Measurements from ENCODE around the gene PBLD. TPM values are rescaled to one million over a fixed set of nuclear protein-coding genes. Genes with fewer than 3 reads are reported as not detected.

Gene PBLD
- total RNA-seq, 2 donors from 2014 or later, result 2.7 to 4.5 TPM

- Histone ChIP-seq H3K4me3 (no peak overlapping the region), H3K27me3 (no peaks in the 10 kb centered on the region), H3K4me1 (no peaks in the 10 kb centered on the region), H3K36me3 (no peaks in the 10 kb centered on the region), H3K27ac (no peak overlapping the region), H3K9me3 (no peaks in the 10 kb centered on the region)
- no peak for DNase-seq (ENCODE audit: low spot score)
- TF ChIP-seq CTCF (IDR thresholded peaks at IDR 0.05), result no peak
Observed at GRCh38 chr10:68239069-68239468, 93.7 kb downstream of the PBLD start.

- DNase-seq (ENCODE audit: low spot score), result no peak
- Histone ChIP-seq H3K27me3 (no peaks in the 10 kb centered on the region), H3K36me3 (no peaks in the 10 kb centered on the region), H3K9me3 (no peaks in the 10 kb centered on the region), H3K27ac (no peak overlapping the region), H3K4me3 (no peak overlapping the region), H3K4me1 (no peaks in the 10 kb centered on the region)
- TF ChIP-seq CTCF (IDR thresholded peaks at IDR 0.05), result no peak
Observed at GRCh38 chr10:68238371-68238770, 94.4 kb downstream of the PBLD start.

GRCh38 chr10:68237173-68237572 is 95.6 kb downstream of the PBLD start:
- H3K9me3 ChIP-seq, result no peaks in the 10 kb centered on the region
- no peak for TF ChIP-seq CTCF (IDR thresholded peaks at IDR 0.05)

GRCh38 chr10:68235581-68235980 is 97.1 kb downstream of the PBLD start:
- H3K9me3 ChIP-seq, result no peaks in the 10 kb centered on the region
- H3K36me3 ChIP-seq, result no peaks in the 10 kb centered on the region
- no peak for DNase-seq (ENCODE audit: low spot score)
- no peak overlapping the region for H3K4me3 ChIP-seq
- H3K4me1 ChIP-seq, result peaks cover 0 to 5% of the 10 kb centered on the region in 2 donors
- no peak for TF ChIP-seq CTCF (IDR thresholded peaks at IDR 0.05)
- no peak overlapping the region for H3K27ac ChIP-seq
- no peaks in the 10 kb centered on the region for H3K27me3 ChIP-seq

More at GRCh38 chr10:68237173-68237572, 95.6 kb downstream of the PBLD start:
- Histone ChIP-seq H3K27ac (no peak overlapping the region), H3K4me3 (no peak overlapping the region), H3K4me1 (no peaks in the 10 kb centered on the region), H3K27me3 (no peaks in the 10 kb centered on the region), H3K36me3 (no peaks in the 10 kb centered on the region)
- no peak for DNase-seq (ENCODE audit: low spot score)

GRCh38 chr10:68235111-68235510 is 97.6 kb downstream of the PBLD start:
- H3K27me3 ChIP-seq, result no peaks in the 10 kb centered on the region
- H3K36me3 ChIP-seq, result no peaks in the 10 kb centered on the region
- H3K27ac ChIP-seq, result no peak overlapping the region
- TF ChIP-seq CTCF (IDR thresholded peaks at IDR 0.05), result no peak
- DNase-seq (ENCODE audit: low spot score), result no peak
- no peak overlapping the region for H3K4me3 ChIP-seq
- H3K4me1 ChIP-seq, result peaks cover 0 to 6% of the 10 kb centered on the region in 2 donors
- no peaks in the 10 kb centered on the region for H3K9me3 ChIP-seq

- H3K36me3 ChIP-seq, result no peaks in the 10 kb centered on the region
- DNase-seq (ENCODE audit: low spot score), result no peak
- TF ChIP-seq CTCF (IDR thresholded peaks at IDR 0.05), result no peak
Observed at GRCh38 chr10:68233046-68233445, 99.7 kb downstream of the PBLD start.

More at GRCh38 chr10:68233046-68233445, 99.7 kb downstream of the PBLD start:
- Histone ChIP-seq H3K27me3 (no peaks in the 10 kb centered on the region), H3K4me1 (peaks cover 0 to 6% of the 10 kb centered on the region in 2 donors), H3K27ac (no peak overlapping the region), H3K9me3 (no peaks in the 10 kb centered on the region), H3K4me3 (no peak overlapping the region)

Measured in right atrium auricular region (tissue), 2 donors.